Esophagus muscularis mucosa (tissue), 4 donors: ENCODE data around the gene GRID2. TPM values are rescaled to one million over a fixed set of nuclear protein-coding genes. Genes with fewer than 3 reads are reported as not detected.

Experiments used
- DNase-seq: peaks from one replicate; pipeline ENCODE4 v3.0.0-alpha.2; 2017; ENCODE audit errors: extremely low spot score
- H3K27ac ChIP-seq, 4 donors: fragments of 200-600 bp; sonication (generic); replicated peaks in 1 of 4; 1 replicate in 3 of 4; 2 replicates in 1 of 4; pipeline ENCODE4 v1.5.1; 2016 to 2019; ENCODE audit warnings: mild to moderate bottlenecking in 1 of 4
- H3K27me3 ChIP-seq, 4 donors: fragments of 200-600 bp; sonication (generic); one replicate each; pipeline versions ENCODE4 v1.5.1 to v1.6.0; 2016 to 2019
- H3K36me3 ChIP-seq, 4 donors: fragments of 200-600 bp; sonication (generic); one replicate each; pipeline ENCODE4 v1.5.1; 2016 to 2019
- H3K4me1 ChIP-seq, 4 donors: fragments of 200-600 bp; sonication (generic); one replicate each; pipeline ENCODE4 v1.5.1; 2016 to 2019
- H3K4me3 ChIP-seq, 4 donors: fragments of 200-600 bp; sonication (generic); 1 replicate in 2 of 4; 2 replicates in 2 of 4; pipeline ENCODE4 v1.5.1; 2016 to 2019; ENCODE audit warnings: mild to moderate bottlenecking in 4 of 4, moderate library complexity in 1 of 4
- H3K9me3 ChIP-seq, 4 donors: fragments of 200-600 bp; sonication (generic); 1 replicate in 3 of 4; 2 replicates in 1 of 4; pipeline ENCODE4 v1.5.1; 2016 to 2019
- EP300 ChIP-seq: sonication (generic); formaldehyde crosslinking; IDR thresholded peaks from one replicate; pipeline ENCODE4 v1.6.1; 2017; ENCODE audit warnings: antibody characterized with exemption
- POLR2A ChIP-seq: fragments of 450-650 bp; IDR thresholded peaks from one replicate; pipeline ENCODE4 v1.6.1; 2017; ENCODE audit warnings: antibody characterized with exemption, moderate library complexity, mild to moderate bottlenecking, low read depth
- POLR2AphosphoS5 ChIP-seq, 2 donors: sonication (generic); formaldehyde crosslinking; IDR thresholded peaks; one replicate each; pipeline ENCODE4 v1.6.1; 2017; ENCODE audit warnings: antibody characterized with exemption in 2 of 2
- whole genome bisulfite sequencing: methylation state at CpG from one replicate; pipeline ENCODE4 v1.1.5; 2018; 5-methylcytosine and 5-hydroxymethylcytosine counted together
- intact Hi-C: fragments of 100-400 bp; cut with DNase I; formaldehyde crosslinking; loops from one replicate; pipeline ENCODE4 v1.15.1; 2023
- total RNA-seq, 4 donors: library from RNA; depleted of rRNA; stranded (reverse); fragments of >200 nt; gene quantifications; one replicate each; pipeline versions ENCODE4 v1.1.0 to v1.2.1, GENCODE V29; 2016
- TF ChIP-seq, protein P1 (sequence below), 3 experiments: fragments of 200-600 bp in 2 of 3; fragments of 450-650 bp in 1 of 3; sonication (generic) in 2 of 3; IDR thresholded peaks; one replicate each; pipeline ENCODE4 v1.5.1; 2017 to 2019; ENCODE audit warnings: antibody characterized with exemption in 3 of 3, mild to moderate bottlenecking in 2 of 3, moderate library complexity in 1 of 3

GRID2 gene
- total RNA-seq, 4 donors from 2014 or later, result 0.06 to 0.17 TPM; not detected in 2

DNA sequence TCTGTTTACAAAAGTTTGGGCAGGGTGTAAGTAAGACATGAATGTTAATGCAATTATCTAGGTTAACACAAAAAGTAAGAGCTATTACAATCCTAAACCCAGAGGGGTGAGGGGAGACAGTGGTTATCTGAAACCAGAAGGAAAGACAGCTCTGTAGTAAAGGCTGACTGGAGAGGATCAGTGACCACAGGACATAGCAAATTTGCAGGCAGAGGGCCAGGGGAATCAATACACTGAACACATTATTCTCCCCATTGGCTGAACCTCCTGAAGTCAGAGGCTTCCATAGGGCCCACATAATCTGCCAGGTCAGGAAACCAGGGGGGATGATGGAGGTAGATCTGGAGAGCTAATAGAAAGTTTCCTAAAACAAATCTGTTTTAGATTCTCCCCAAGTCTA is 835.4 kb downstream of the GRID2 start:
- intact Hi-C loops, result no loop called here
- Histone ChIP-seq H3K27ac (no peak overlapping the region), H3K9me3 (no peaks in the 10 kb centered on the region), H3K4me1 (no peaks in the 10 kb centered on the region), H3K4me3 (no peak overlapping the region), H3K27me3 (no peaks in the 10 kb centered on the region), H3K36me3 (no peaks in the 10 kb centered on the region)
- no peak for TF ChIP-seq POLR2A
- TF ChIP-seq, protein P1, sequence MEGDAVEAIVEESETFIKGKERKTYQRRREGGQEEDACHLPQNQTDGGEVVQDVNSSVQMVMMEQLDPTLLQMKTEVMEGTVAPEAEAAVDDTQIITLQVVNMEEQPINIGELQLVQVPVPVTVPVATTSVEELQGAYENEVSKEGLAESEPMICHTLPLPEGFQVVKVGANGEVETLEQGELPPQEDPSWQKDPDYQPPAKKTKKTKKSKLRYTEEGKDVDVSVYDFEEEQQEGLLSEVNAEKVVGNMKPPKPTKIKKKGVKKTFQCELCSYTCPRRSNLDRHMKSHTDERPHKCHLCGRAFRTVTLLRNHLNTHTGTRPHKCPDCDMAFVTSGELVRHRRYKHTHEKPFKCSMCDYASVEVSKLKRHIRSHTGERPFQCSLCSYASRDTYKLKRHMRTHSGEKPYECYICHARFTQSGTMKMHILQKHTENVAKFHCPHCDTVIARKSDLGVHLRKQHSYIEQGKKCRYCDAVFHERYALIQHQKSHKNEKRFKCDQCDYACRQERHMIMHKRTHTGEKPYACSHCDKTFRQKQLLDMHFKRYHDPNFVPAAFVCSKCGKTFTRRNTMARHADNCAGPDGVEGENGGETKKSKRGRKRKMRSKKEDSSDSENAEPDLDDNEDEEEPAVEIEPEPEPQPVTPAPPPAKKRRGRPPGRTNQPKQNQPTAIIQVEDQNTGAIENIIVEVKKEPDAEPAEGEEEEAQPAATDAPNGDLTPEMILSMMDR (IDR thresholded peaks at IDR 0.05), result no peak
- no peak for TF ChIP-seq POLR2AphosphoS5 (IDR thresholded peaks at IDR 0.05)
- no peak for TF ChIP-seq EP300
- no peak for DNase-seq

DNA sequence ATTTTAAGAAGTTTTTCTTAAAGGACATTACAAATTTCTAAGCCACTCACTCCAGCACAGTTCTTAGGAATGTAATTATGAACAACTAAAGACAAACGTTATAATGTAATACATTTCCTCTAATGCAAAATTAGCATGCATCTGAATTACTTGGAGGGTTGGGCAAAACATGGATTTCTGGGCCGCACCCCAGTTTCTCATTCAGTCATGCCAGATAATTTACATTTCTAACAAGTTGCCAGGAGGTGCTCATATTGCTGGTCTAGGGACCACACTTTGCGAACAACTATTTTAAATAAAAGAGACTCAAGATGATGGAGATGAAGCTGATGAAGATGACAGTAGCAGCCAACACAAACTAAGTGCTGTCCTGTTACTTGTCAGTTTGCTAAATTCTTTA is 840.1 kb downstream of the GRID2 start:
- DNase-seq, result no peak
- H3K4me1 ChIP-seq, result no peaks in the 10 kb centered on the region
- H3K36me3 ChIP-seq, result no peaks in the 10 kb centered on the region
- H3K27ac ChIP-seq, result no peak overlapping the region
- intact Hi-C loops, result no loop called here
- WGBS, result 78% methylated on average over 3 of the region's 3 CpGs
- H3K27me3 ChIP-seq, result no peaks in the 10 kb centered on the region
- H3K4me3 ChIP-seq, result no peak overlapping the region
- no peaks in the 10 kb centered on the region for H3K9me3 ChIP-seq
- TF ChIP-seq EP300 (no peak), POLR2AphosphoS5 (IDR thresholded peaks at IDR 0.05) (no peak), POLR2A (no peak)
- TF ChIP-seq, protein P1 (IDR thresholded peaks at IDR 0.05), result no peak

- Histone ChIP-seq H3K4me3 (no peak overlapping the region), H3K27ac (no peak overlapping the region), H3K4me1 (no peaks in the 10 kb centered on the region), H3K27me3 (no peaks in the 10 kb centered on the region), H3K9me3 (no peaks in the 10 kb centered on the region), H3K36me3 (no peaks in the 10 kb centered on the region)
- 65% methylated on average over 1 of the region's 1 CpG for WGBS
- DNase-seq, result no peak
- intact Hi-C loops, result no loop called here
- TF ChIP-seq EP300 (no peak), POLR2A (no peak), POLR2AphosphoS5 (IDR thresholded peaks at IDR 0.05) (no peak)
- TF ChIP-seq, protein P1 (IDR thresholded peaks at IDR 0.05), result no peak
Observed at GRCh38 chr4:93144644-93145043, 840.9 kb downstream of the GRID2 start.

DNA sequence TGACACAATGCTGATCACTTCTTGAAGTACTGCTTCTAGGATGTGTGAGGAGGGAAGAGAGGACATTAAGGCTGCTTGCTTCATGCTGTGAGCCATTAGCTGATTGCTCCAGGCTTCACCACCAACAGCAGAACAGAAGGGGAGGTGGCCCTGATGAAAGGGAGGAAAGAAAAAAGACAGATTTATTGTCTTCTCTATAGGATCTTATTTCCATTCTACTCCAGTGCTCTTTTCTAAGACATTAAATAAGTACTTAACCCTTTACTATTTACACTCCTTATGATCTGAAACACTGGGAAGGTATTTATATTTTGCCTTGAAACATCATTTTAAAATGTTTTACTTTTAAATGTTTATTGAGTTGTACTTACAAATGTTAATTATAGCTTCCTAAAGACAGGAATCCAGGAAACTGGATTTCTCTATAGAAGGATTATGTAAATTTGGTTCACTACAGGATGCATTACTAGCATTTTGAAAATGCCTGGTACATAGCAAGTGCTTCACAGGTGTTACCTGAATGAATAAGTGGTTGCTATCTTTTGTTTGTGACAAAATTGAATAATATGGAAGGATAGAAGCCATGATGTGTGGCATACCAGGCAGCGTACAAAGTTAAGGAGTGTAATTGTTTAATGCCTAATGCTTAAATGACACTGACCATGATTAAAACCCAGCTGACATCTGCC is 843.9 kb downstream of the GRID2 start:
- TF ChIP-seq POLR2AphosphoS5 (IDR thresholded peaks at IDR 0.05) (no peak), POLR2A (no peak), EP300 (no peak)
- TF ChIP-seq, protein P1 (IDR thresholded peaks at IDR 0.05), result no peak
- no peaks in the 10 kb centered on the region for H3K36me3 ChIP-seq
- H3K27me3 ChIP-seq, result no peaks in the 10 kb centered on the region
- DNase-seq, result no peak
- 76% methylated on average over 1 of the region's 1 CpG for WGBS
- no peak overlapping the region for H3K27ac ChIP-seq
- H3K4me1 ChIP-seq, result no peaks in the 10 kb centered on the region
- H3K4me3 ChIP-seq, result no peak overlapping the region
- intact Hi-C loops, result no loop called here
- H3K9me3 ChIP-seq, result no peaks in the 10 kb centered on the region

DNA sequence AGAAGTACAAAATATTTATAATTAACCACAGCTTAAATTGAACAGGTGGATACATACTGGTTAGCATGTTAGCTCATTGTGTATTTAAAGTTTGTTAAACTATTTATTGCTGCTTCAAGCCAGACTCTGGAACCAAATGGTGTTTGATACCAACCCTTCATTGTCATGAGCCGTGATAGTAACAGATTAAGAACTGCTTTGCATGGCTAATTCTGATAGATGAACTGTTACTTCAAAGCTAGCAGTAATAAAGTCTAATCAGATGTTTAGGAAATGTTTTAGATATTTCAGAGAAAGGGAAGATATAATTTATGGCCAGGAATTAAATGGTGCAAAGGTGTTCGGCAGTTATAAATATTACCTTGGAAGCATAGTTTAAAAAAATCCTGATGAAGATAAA is 848.7 kb downstream of the GRID2 start:
- Histone ChIP-seq H3K27ac (no peak overlapping the region), H3K27me3 (no peaks in the 10 kb centered on the region), H3K4me1 (no peaks in the 10 kb centered on the region), H3K9me3 (no peaks in the 10 kb centered on the region), H3K36me3 (no peaks in the 10 kb centered on the region), H3K4me3 (no peak overlapping the region)
- TF ChIP-seq POLR2AphosphoS5 (IDR thresholded peaks at IDR 0.05) (no peak), EP300 (no peak), POLR2A (no peak)
- TF ChIP-seq, protein P1 (IDR thresholded peaks at IDR 0.05), result no peak
- intact Hi-C loops, result no loop called here
- no peak for DNase-seq
- 90% methylated on average over 2 of the region's 2 CpGs for WGBS
